GM12801 (cell line): Measurements from ENCODE around the gene SLC39A11.

Experiments
- CTCF ChIP-seq: IDR thresholded peaks from one replicate; pipeline ENCODE4 v1.5.1; 2011; ENCODE audit warnings: control low read depth; ENCODE audit not compliant: insufficient read length; ENCODE audit errors: extremely low read depth

SLC39A11 gene

GRCh38 chr17:72984926-72985325 lies 107.6 kb downstream of the SLC39A11 start:
- no peak for TF ChIP-seq CTCF

- no peak for TF ChIP-seq CTCF
Observed at GRCh38 chr17:72984145-72984925, 108.2 kb downstream of the SLC39A11 start.

GRCh38 chr17:72982680-72983079 lies 109.8 kb downstream of the SLC39A11 start:
- no peak for TF ChIP-seq CTCF

GRCh38 chr17:72978593-72979218 lies 113.8 kb downstream of the SLC39A11 start:
- no peak for TF ChIP-seq CTCF

- TF ChIP-seq CTCF, result no peak
Observed at GRCh38 chr17:72977771-72978417, 114.6 kb downstream of the SLC39A11 start.

- no peak for TF ChIP-seq CTCF
Observed at GRCh38 chr17:72976971-72977770, 115.3 kb downstream of the SLC39A11 start.

- TF ChIP-seq CTCF, result no peak
Observed at GRCh38 chr17:72975509-72975908, 117.0 kb downstream of the SLC39A11 start.
